SK-N-SH (cell line): ENCODE results near the gene KLF2. TPM values are rescaled to one million over a fixed set of nuclear protein-coding genes. Genes with fewer than 3 reads are reported as not detected.

Experiments
- CTCF ChIA-PET: fragments of 300-600, 350-600 bp; formaldehyde crosslinking; extraction: SDS; loops from one replicate; lab custom pipeline; 2021; lab: Yijun Ruan, JAX
- POLR2A ChIA-PET: fragments of 350-600 bp; sonication (Branson Sonifier 250); formaldehyde crosslinking; extraction: SDS; loops from one replicate; lab custom pipeline; 2020; ENCODE audit warnings: antibody characterized with exemption, inconsistent platforms; lab: Yijun Ruan, JAX
- DNase-seq: peaks from one replicate; pipeline ENCODE4 v3.0.0; 2012
- H2AFZ ChIP-seq: fragments of 200-600 bp; sonication (generic); 2 replicates; pipeline ENCODE4 v1.8.1; 2016; ENCODE audit warnings: antibody characterized with exemption, mild to moderate bottlenecking, low read depth
- H3F3A ChIP-seq: fragments of 200-600 bp; sonication (generic); replicated peaks from 2 replicates; pipeline ENCODE3; 2016; ENCODE audit warnings: antibody characterized with exemption, mild to moderate bottlenecking; ENCODE audit not compliant: insufficient read depth
- H3K27ac ChIP-seq, 2 experiments: fragments of 200-500 bp in 1 of 2; fragments of 200-600 bp in 1 of 2; sonication (Bioruptor generic) in 1 of 2; sonication (generic), shearing (Covaris generic) in 1 of 2; 2 replicates each; pipeline versions ENCODE4 v1.5.1 to v1.6.1; 2014 to 2016; ENCODE audit warnings: low read depth in 2 of 2, inconsistent platforms in 1 of 2, low read length in 1 of 2, mild to moderate bottlenecking in 1 of 2, mixed read lengths in 1 of 2
- H3K27me3 ChIP-seq: fragments of 200-600 bp; sonication (generic), shearing (Covaris generic); 2 replicates; pipeline ENCODE4 v1.6.1; 2016; ENCODE audit warnings: mixed run types; ENCODE audit not compliant: insufficient read depth
- H3K36me3 ChIP-seq, 2 experiments: fragments of 200-500 bp in 1 of 2; fragments of 200-600 bp in 1 of 2; sonication (Bioruptor generic) in 1 of 2; sonication (generic) in 1 of 2; replicated peaks in 1 of 2; 2 replicates each; pipeline versions ENCODE3 to v1.5.1; 2014 to 2016; ENCODE audit warnings: low read length in 1 of 2, mild to moderate bottlenecking in 1 of 2; ENCODE audit not compliant: insufficient read depth in 2 of 2, control insufficient read depth in 1 of 2
- H3K4me1 ChIP-seq, 2 experiments: fragments of 200-500 bp in 1 of 2; fragments of 200-600 bp in 1 of 2; sonication (Bioruptor generic) in 1 of 2; sonication (generic), shearing (Covaris generic) in 1 of 2; 2 replicates each; pipeline versions ENCODE4 v1.5.1 to v1.6.1; 2014 to 2016; ENCODE audit warnings: low read depth in 1 of 2, low read length in 1 of 2, mixed run types in 1 of 2; ENCODE audit not compliant: insufficient read depth in 2 of 2, control insufficient read depth in 1 of 2
- H3K4me2 ChIP-seq: fragments of 200-600 bp; sonication (generic), shearing (Covaris generic); 2 replicates; pipeline ENCODE4 v1.6.1; 2017; ENCODE audit warnings: mixed run types
- H3K4me3 ChIP-seq, 2 experiments: fragments of 200-500 bp in 1 of 2; fragments of 200-600 bp in 1 of 2; sonication (Bioruptor generic) in 1 of 2; sonication (generic), shearing (Covaris generic) in 1 of 2; 2 replicates each; pipeline versions ENCODE4 v1.5.1 to v1.8.1; 2014 to 2016; ENCODE audit warnings: low read depth in 2 of 2, inconsistent platforms in 1 of 2, low read length in 1 of 2, mild to moderate bottlenecking in 1 of 2, mixed read lengths in 1 of 2, moderate library complexity in 1 of 2
- H3K79me2 ChIP-seq: fragments of 200-600 bp; sonication (generic); 2 replicates; pipeline ENCODE4 v1.8.1; 2017; ENCODE audit warnings: mild to moderate bottlenecking; ENCODE audit not compliant: insufficient read depth
- H3K9ac ChIP-seq: fragments of 200-600 bp; sonication (generic); 2 replicates; pipeline ENCODE4 v1.6.1; 2017; ENCODE audit warnings: mixed run types
- H3K9me2 ChIP-seq: fragments of 200-600 bp; sonication (generic); 2 replicates; pipeline ENCODE4 v1.6.1; 2017; ENCODE audit warnings: mixed run types
- H3K9me3 ChIP-seq: fragments of 200-600 bp; sonication (generic); 2 replicates; pipeline ENCODE4 v1.6.1; 2017; ENCODE audit warnings: mixed run types, mild to moderate bottlenecking, moderate library complexity
- H4K20me1 ChIP-seq: fragments of 200-600 bp; sonication (generic); 2 replicates; pipeline ENCODE4 v1.6.1; 2017; ENCODE audit warnings: mild to moderate bottlenecking, mixed run types; ENCODE audit not compliant: insufficient read depth
- CHD2 ChIP-seq: fragments of 150-350 bp; IDR thresholded peaks from 2 replicates; pipeline ENCODE4 v1.6.1; 2018; ENCODE audit warnings: low read length; ENCODE audit not compliant: partially characterized antibody
- ELF1 ChIP-seq: IDR thresholded peaks from 2 replicates; pipeline ENCODE4 v1.4.0; 2012
- EZH2phosphoT487 ChIP-seq: fragments of 200-600 bp; sonication (generic); IDR thresholded peaks from 2 replicates; pipeline ENCODE4 v1.6.1; 2017; ENCODE audit warnings: low read depth, mixed run types, mild to moderate bottlenecking, antibody characterized with exemption, moderate library complexity, borderline replicate concordance
- FOSL2 ChIP-seq: IDR thresholded peaks from 2 replicates; pipeline ENCODE4 v1.4.0; 2012; ENCODE audit warnings: low read depth, mild to moderate bottlenecking, moderate library complexity, borderline replicate concordance
- FOXJ3 ChIP-seq: sonication (generic); formaldehyde crosslinking; IDR thresholded peaks from 2 replicates; pipeline ENCODE4 v1.5.1; 2020; ENCODE audit warnings: mild to moderate bottlenecking, missing genetic modification reagents
- FOXM1 ChIP-seq: IDR thresholded peaks from 2 replicates; pipeline ENCODE4 v1.4.0; 2012; ENCODE audit warnings: low read depth, mild to moderate bottlenecking
- GABPA ChIP-seq: IDR thresholded peaks from 2 replicates; pipeline ENCODE4 v1.4.0; 2012; ENCODE audit warnings: low read depth, mild to moderate bottlenecking
- GATA2 ChIP-seq: sonication (generic); formaldehyde crosslinking; IDR thresholded peaks from 2 replicates; pipeline ENCODE4 v1.5.0; 2020; ENCODE audit warnings: mild to moderate bottlenecking, missing genetic modification reagents
- MEF2A ChIP-seq: IDR thresholded peaks from 2 replicates; pipeline ENCODE4 v1.4.0; 2012; ENCODE audit warnings: low read depth, borderline replicate concordance
- MXI1 ChIP-seq: IDR thresholded peaks from 2 replicates; pipeline ENCODE4 v1.6.1; 2012; ENCODE audit warnings: mild to moderate bottlenecking, low read depth, low read length, improper control_type of control experiment
- NRF1 ChIP-seq: IDR thresholded peaks from 2 replicates; pipeline ENCODE4 v1.6.1; 2012; ENCODE audit warnings: low read depth, mild to moderate bottlenecking, low read length
- RAD21 ChIP-seq: IDR thresholded peaks from 2 replicates; pipeline ENCODE4 v1.6.1; 2012; ENCODE audit warnings: mild to moderate bottlenecking, low read length
- RCOR1 ChIP-seq: fragments of 150-350 bp; IDR thresholded peaks from 2 replicates; pipeline ENCODE4 v1.6.1; 2017; ENCODE audit warnings: antibody characterized with exemption, low read length
- RFX5 ChIP-seq: IDR thresholded peaks from 2 replicates; pipeline ENCODE4 v1.6.1; 2012; ENCODE audit warnings: mild to moderate bottlenecking, improper control_type of control experiment, low read length
- RXRA ChIP-seq: IDR thresholded peaks from 2 replicates; pipeline ENCODE4 v1.4.0; 2012; ENCODE audit warnings: low read depth, mild to moderate bottlenecking, borderline replicate concordance
- TCF12 ChIP-seq: IDR thresholded peaks from 2 replicates; pipeline ENCODE4 v1.4.0; 2012
- YY1 ChIP-seq: IDR thresholded peaks from 2 replicates; pipeline ENCODE4 v1.4.0; 2012; ENCODE audit warnings: low read depth, mild to moderate bottlenecking
- WGBS: methylation state at CpG from one replicate; pipeline ENCODE4 v1.1.6; 2017; ENCODE audit warnings: low lambda C conversion rate; 5-methylcytosine and 5-hydroxymethylcytosine counted together
- polyA plus RNA-seq, 3 experiments: library from polyadenylated mRNA; depleted of rRNA; stranded (reverse); fragments of >200 nt; gene quantifications; 2 replicates each; pipeline ENCODE4 v1.2.3, GENCODE V29; 2012
- TF ChIP-seq, protein P1 (sequence below): fragments of 150-350 bp; IDR thresholded peaks from 2 replicates; pipeline ENCODE4 v1.6.1; 2017; ENCODE audit warnings: antibody characterized with exemption, low read length, low read depth, borderline replicate concordance
- TF ChIP-seq, protein P2 (sequence below): fragments of 150-350 bp; IDR thresholded peaks from 2 replicates; pipeline ENCODE4 v1.6.1; 2016; ENCODE audit warnings: mild to moderate bottlenecking, low read depth, low read length
- TF ChIP-seq, protein P3 (sequence below): IDR thresholded peaks from 2 replicates; pipeline ENCODE4 v1.4.0; 2012; ENCODE audit warnings: low read depth, borderline replicate concordance

KLF2 gene
- polyA plus RNA-seq, 1 of the 3 experiments (the other 2 are of a cell fraction): 6.9 TPM

DNA sequence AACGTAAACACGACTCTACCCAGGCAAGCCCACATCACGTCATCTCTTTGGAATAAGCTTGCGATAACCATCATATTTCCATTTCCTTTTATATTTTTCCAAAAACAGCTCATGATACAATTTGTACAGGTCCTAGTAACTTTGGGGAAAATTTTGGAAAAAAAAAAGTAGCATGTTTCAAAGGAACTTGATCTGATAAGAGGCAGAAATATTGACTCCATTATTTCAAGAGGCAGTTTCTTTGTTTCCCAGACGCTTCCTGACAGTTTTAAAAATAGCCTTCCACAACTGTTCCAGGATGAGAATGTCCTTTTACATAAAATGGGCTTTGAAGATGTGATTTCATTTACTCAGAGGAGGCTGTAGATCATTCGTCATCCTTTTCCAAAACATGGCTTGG, 23.1 kb downstream of the KLF2 start:
- H3F3A ChIP-seq: peaks cover 3% of the 10 kb centered on the region
- no peak overlapping the region for H2AFZ ChIP-seq
- POLR2A ChIA-PET: no interaction called here
- H3K79me2 ChIP-seq: no peaks in the 10 kb centered on the region
- WGBS: 80% methylated on average over 6 of the region's 6 CpGs
- H3K4me2 ChIP-seq: no peak overlapping the region
- H3K9me3 ChIP-seq: no peaks in the 10 kb centered on the region
- H3K4me1 ChIP-seq: no peaks in the 10 kb centered on the region
- CTCF ChIA-PET: no interaction called here
- no peaks in the 10 kb centered on the region for H3K27me3 ChIP-seq
- no peak overlapping the region for H3K9ac ChIP-seq
- H3K36me3 ChIP-seq: no peaks in the 10 kb centered on the region
- H4K20me1 ChIP-seq: no peaks in the 10 kb centered on the region
- no peak for DNase-seq
- no peak overlapping the region for H3K27ac ChIP-seq
- no peak for TF ChIP-seq MXI1
- TF ChIP-seq FOXJ3 (CRISPR knock-in tag): no peak
- TF ChIP-seq RCOR1: no peak
- no peak for TF ChIP-seq RAD21
- no peak for TF ChIP-seq ELF1
- TF ChIP-seq YY1: no peak
- TF ChIP-seq NRF1: no peak
- H3K4me3 ChIP-seq: no peak overlapping the region
- H3K9me2 ChIP-seq: no peaks in the 10 kb centered on the region

DNA sequence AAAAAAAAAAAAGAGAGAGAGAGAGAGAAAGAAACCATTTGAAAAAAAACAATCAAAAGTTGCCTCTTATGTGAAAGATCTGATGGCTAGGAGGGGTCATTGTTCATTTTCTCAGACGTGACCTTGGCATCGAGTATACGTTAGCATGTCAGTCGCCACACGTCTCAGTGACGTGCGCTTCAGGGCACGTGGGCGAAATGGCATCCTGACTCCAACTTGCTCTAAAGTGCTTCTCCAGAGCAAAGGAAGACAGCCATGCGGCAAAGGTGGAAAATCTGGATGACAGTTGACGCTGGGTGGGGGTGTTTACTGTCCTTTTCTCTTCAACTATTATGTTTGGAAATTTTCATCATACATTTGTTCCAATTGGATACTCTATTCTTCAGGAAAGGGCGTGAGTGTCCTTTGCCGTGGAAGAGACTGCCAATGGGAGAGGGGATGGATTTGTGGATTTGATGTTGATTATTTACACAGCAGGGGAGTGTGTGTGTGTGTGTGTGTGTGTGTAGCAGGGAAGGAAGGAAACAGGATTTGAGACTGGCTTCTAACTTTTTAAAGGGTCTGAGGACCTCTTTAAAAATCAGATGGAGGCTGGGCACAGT, 25.0 kb downstream of the KLF2 start:
- Histone ChIP-seq H3K79me2 (no peaks in the 10 kb centered on the region), H2AFZ (no peak overlapping the region), H3F3A (peaks cover 3% of the 10 kb centered on the region), H3K36me3 (no peaks in the 10 kb centered on the region), H3K9me3 (no peaks in the 10 kb centered on the region), H3K4me1 (no peaks in the 10 kb centered on the region), H3K4me3 (no peak overlapping the region), H3K9me2 (no peaks in the 10 kb centered on the region), H3K9ac (no peak overlapping the region), H3K27me3 (no peaks in the 10 kb centered on the region), H3K4me2 (no peak overlapping the region), H3K27ac (no peak overlapping the region), H4K20me1 (no peaks in the 10 kb centered on the region)
- CTCF ChIA-PET: no interaction called here
- WGBS: 90% methylated on average over 13 of the region's 13 CpGs
- POLR2A ChIA-PET: interaction anchor here (0.6 kb wide), 1 partner anchor 164 kb away, joined by 3 read pairs; no protein-coding TSS in a partner anchor
- no peak for DNase-seq
- TF ChIP-seq RCOR1 (no peak), FOSL2 (no peak), TCF12 (no peak), RFX5 (no peak), GATA2 (no peak), GABPA (no peak), NRF1 (no peak), RAD21 (no peak), MXI1 (no peak), CHD2 (no peak), EZH2phosphoT487 (no peak), FOXM1 (no peak), MEF2A (no peak), RXRA (no peak)
- TF ChIP-seq, protein P1, sequence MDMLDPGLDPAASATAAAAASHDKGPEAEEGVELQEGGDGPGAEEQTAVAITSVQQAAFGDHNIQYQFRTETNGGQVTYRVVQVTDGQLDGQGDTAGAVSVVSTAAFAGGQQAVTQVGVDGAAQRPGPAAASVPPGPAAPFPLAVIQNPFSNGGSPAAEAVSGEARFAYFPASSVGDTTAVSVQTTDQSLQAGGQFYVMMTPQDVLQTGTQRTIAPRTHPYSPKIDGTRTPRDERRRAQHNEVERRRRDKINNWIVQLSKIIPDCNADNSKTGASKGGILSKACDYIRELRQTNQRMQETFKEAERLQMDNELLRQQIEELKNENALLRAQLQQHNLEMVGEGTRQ: no peak
- TF ChIP-seq, protein P2, sequence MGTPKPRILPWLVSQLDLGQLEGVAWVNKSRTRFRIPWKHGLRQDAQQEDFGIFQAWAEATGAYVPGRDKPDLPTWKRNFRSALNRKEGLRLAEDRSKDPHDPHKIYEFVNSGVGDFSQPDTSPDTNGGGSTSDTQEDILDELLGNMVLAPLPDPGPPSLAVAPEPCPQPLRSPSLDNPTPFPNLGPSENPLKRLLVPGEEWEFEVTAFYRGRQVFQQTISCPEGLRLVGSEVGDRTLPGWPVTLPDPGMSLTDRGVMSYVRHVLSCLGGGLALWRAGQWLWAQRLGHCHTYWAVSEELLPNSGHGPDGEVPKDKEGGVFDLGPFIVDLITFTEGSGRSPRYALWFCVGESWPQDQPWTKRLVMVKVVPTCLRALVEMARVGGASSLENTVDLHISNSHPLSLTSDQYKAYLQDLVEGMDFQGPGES: no peak
- TF ChIP-seq, protein P3, sequence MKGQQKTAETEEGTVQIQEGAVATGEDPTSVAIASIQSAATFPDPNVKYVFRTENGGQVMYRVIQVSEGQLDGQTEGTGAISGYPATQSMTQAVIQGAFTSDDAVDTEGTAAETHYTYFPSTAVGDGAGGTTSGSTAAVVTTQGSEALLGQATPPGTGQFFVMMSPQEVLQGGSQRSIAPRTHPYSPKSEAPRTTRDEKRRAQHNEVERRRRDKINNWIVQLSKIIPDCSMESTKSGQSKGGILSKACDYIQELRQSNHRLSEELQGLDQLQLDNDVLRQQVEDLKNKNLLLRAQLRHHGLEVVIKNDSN: no peak
